BJ (cell line): Measurements from ENCODE around the gene ADAMTS17. TPM values are rescaled to one million over a fixed set of nuclear protein-coding genes. Genes with fewer than 3 reads are reported as not detected.

Experiments
- CTCF ChIA-PET: fragments of 350-600 bp; formaldehyde crosslinking; extraction: SDS; loops from one replicate; lab custom pipeline; 2021; ENCODE audit warnings: antibody characterized with exemption, inconsistent platforms; lab: Yijun Ruan, JAX
- POLR2A ChIA-PET: fragments of 300-600 bp; sonication (Branson Sonifier 250); formaldehyde crosslinking; extraction: SDS; loops from one replicate; lab custom pipeline; 2021; ENCODE audit warnings: antibody characterized with exemption; lab: Charles Lee
- DNase-seq: peaks from one replicate; pipeline ENCODE4 v3.0.0-alpha.2; 2011; ENCODE audit warnings: low read depth
- H3K27me3 ChIP-seq: 2 replicates; pipeline ENCODE4 v1.6.0; 2011; ENCODE audit warnings: low read length; ENCODE audit not compliant: control insufficient read depth, insufficient read depth
- H3K36me3 ChIP-seq: 2 replicates; pipeline ENCODE4 v1.5.1; 2011; ENCODE audit warnings: low read length; ENCODE audit not compliant: control insufficient read depth, insufficient read depth
- H3K4me3 ChIP-seq: 2 replicates; pipeline ENCODE4 v1.5.1; 2011; ENCODE audit warnings: low read depth, mild to moderate bottlenecking, control low read depth, low read length
- polyA plus RNA-seq: library from polyadenylated mRNA; depleted of rRNA; stranded (reverse); fragments of >200 nt; gene quantifications from 2 replicates; pipeline ENCODE4 v1.2.3, GENCODE V29; 2011
- TF ChIP-seq, protein P1 (sequence below): IDR thresholded peaks from 2 replicates; pipeline ENCODE4 v1.5.1; 2011; ENCODE audit warnings: low read depth, mild to moderate bottlenecking, control low read depth, inconsistent platforms, low read length, moderate library complexity; ENCODE audit not compliant: insufficient read depth

The ADAMTS17 gene
- polyA plus RNA-seq, 1 experiment, result not detected

DNA sequence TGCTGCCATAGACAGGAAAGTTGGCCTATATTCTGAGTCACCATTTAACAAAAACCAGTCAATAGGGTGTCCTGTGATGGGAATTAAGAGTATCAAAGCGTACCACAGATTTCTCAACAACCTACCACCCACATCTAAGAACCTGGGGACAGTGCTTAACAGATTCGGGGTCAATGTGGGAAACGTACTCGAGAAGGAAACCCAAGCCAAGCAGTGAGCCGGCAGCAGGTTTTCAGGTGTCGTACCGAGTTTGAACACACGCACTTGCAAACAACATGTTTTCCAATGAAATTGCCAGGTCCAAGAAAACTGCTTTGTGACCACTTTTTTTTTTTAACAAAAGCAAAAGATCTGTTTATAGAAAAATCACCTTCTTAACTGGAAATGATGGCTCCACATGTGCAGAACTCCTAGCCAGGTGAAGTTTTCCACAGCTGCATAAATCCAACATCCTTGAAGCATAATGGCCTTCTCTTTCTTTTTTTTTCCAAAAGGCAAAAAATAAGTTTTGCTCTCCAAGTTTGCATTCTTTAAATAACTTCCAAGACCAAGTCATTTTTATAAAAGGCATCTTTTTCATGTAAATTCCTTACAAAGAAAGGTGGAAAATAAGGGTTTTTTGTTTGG, 45.7 kb downstream of the ADAMTS17 start:
- ChIA-PET CTCF (no interaction called here), POLR2A (no interaction called here)
- Histone ChIP-seq H3K4me3 (no peak overlapping the region), H3K27me3 (no peaks in the 10 kb centered on the region), H3K36me3 (no peaks in the 10 kb centered on the region)
- TF ChIP-seq, protein P1, sequence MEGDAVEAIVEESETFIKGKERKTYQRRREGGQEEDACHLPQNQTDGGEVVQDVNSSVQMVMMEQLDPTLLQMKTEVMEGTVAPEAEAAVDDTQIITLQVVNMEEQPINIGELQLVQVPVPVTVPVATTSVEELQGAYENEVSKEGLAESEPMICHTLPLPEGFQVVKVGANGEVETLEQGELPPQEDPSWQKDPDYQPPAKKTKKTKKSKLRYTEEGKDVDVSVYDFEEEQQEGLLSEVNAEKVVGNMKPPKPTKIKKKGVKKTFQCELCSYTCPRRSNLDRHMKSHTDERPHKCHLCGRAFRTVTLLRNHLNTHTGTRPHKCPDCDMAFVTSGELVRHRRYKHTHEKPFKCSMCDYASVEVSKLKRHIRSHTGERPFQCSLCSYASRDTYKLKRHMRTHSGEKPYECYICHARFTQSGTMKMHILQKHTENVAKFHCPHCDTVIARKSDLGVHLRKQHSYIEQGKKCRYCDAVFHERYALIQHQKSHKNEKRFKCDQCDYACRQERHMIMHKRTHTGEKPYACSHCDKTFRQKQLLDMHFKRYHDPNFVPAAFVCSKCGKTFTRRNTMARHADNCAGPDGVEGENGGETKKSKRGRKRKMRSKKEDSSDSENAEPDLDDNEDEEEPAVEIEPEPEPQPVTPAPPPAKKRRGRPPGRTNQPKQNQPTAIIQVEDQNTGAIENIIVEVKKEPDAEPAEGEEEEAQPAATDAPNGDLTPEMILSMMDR, result no peak
- no peak for DNase-seq

GRCh38 chr15:100292010-100292409, 49.8 kb downstream of the ADAMTS17 start:
- no peak for DNase-seq
- H3K4me3 ChIP-seq, result no peak overlapping the region
- no peaks in the 10 kb centered on the region for H3K36me3 ChIP-seq
- ChIA-PET CTCF (no interaction called here), POLR2A (no interaction called here)
- TF ChIP-seq, protein P1, result no peak
- H3K27me3 ChIP-seq, result no peaks in the 10 kb centered on the region

DNA sequence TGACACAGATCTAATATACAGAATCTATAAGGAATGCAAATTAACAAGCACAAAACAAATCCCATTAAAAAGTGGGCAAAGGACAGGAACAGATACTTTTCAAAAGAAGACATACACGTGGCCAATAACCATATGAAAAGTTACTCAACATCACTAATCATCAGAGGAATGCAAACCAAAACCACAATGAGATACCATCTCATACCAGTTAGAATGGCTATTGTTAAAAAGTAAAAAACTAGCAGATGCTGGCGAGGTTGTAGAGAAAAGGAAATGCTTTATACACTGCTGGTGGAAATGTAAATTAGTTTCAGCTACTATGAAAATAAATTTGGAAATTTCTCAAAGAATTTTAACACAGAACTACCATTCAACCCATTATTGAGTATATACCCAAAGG, 50.7 kb downstream of the ADAMTS17 start:
- no peak for DNase-seq
- TF ChIP-seq, protein P1, result no peak
- Histone ChIP-seq H3K27me3 (no peaks in the 10 kb centered on the region), H3K4me3 (no peak overlapping the region), H3K36me3 (no peaks in the 10 kb centered on the region)
- CTCF ChIA-PET, result no interaction called here
- POLR2A ChIA-PET, result no interaction called here

- no peak for DNase-seq
- H3K27me3 ChIP-seq, result no peaks in the 10 kb centered on the region
- H3K36me3 ChIP-seq, result no peaks in the 10 kb centered on the region
- ChIA-PET CTCF (no interaction called here), POLR2A (no interaction called here)
- no peak overlapping the region for H3K4me3 ChIP-seq
- TF ChIP-seq, protein P1, result no peak
These were observed 56.0 kb downstream of the ADAMTS17 start for GRCh38 chr15:100285641-100286295.

- DNase-seq, result no peak
- Histone ChIP-seq H3K27me3 (no peaks in the 10 kb centered on the region), H3K4me3 (no peak overlapping the region), H3K36me3 (no peaks in the 10 kb centered on the region)
- ChIA-PET CTCF (no interaction called here), POLR2A (no interaction called here)
- TF ChIP-seq, protein P1, result no peak
These were observed 57.1 kb downstream of the ADAMTS17 start for GRCh38 chr15:100284701-100285100.
